A549 (cell line): ENCODE results near the gene OMP. TPM values are rescaled to one million over a fixed set of nuclear protein-coding genes. Genes with fewer than 3 reads are reported as not detected.

Source experiments
- ATAC-seq, 2 experiments: fragments of 200-7000 bp in 1 of 2; fragments of >200 bp in 1 of 2; cut with Nextera tagmentation in 1 of 2; cut with Tn5 transposase in 1 of 2; 3 replicates each; pipeline versions ENCODE4 v1.8.0 to v1.9.1; 2018 to 2020; ENCODE audit warnings: mild to moderate bottlenecking in 1 of 2, moderate library complexity in 1 of 2
- CTCF ChIA-PET: fragments of 300-600 bp; sonication (Branson Sonifier 250); formaldehyde crosslinking; extraction: SDS; loops from one replicate; lab custom pipeline; 2021; ENCODE audit warnings: antibody characterized with exemption, inconsistent platforms; lab: Yijun Ruan, JAX
- POLR2A ChIA-PET: fragments of 350-600 bp; formaldehyde crosslinking; extraction: SDS; loops from one replicate; lab custom pipeline; 2021; ENCODE audit warnings: antibody characterized with exemption, inconsistent platforms; lab: Yijun Ruan, JAX
- DNase-seq, 2 experiments: peaks; one replicate each; pipeline versions ENCODE4 v3.0.0 to v3.0.0-alpha.2; 2011 to 2016; ENCODE audit warnings: low read depth in 1 of 2, low spot score in 1 of 2
- FAIRE-seq: peaks from 2 replicates; lab custom pipeline; 2011; peaks lifted over from hg19 to GRCh38; lab: Jason Lieb, UNC
- H3K27ac ChIP-seq, 2 experiments: fragments of >200 bp; sonication (Bioruptor Twin); formaldehyde crosslinking; 3 replicates each; pipeline ENCODE4 v1.5.1; 2016 to 2017
- H3K4me1 ChIP-seq: fragments of >200 bp; sonication (Bioruptor Twin); formaldehyde crosslinking; 3 replicates; pipeline ENCODE4 v1.6.1; 2016
- H3K4me2 ChIP-seq: fragments of >200 bp; sonication (Bioruptor Twin); formaldehyde crosslinking; 3 replicates; pipeline ENCODE4 v1.6.1; 2016
- H3K4me3 ChIP-seq: fragments of >200 bp; sonication (Bioruptor Twin); formaldehyde crosslinking; 3 replicates; pipeline ENCODE4 v1.5.1; 2016
- H3K9me3 ChIP-seq: fragments of >200 bp; sonication (Bioruptor Twin); formaldehyde crosslinking; 3 replicates; pipeline ENCODE4 v1.6.1; 2016
- CBX2 ChIP-seq: fragments of 200-600 bp; sonication (generic); IDR thresholded peaks from 2 replicates; pipeline ENCODE4 v1.6.1; 2016; ENCODE audit warnings: low read depth, mild to moderate bottlenecking, borderline replicate concordance
- CBX8 ChIP-seq: fragments of 200-600 bp; sonication (generic); IDR thresholded peaks from 2 replicates; pipeline ENCODE4 v1.6.1; 2016
- CTCF ChIP-seq: fragments of >200 bp; sonication (Bioruptor Twin); formaldehyde crosslinking; IDR thresholded peaks from 3 replicates; pipeline ENCODE4 v1.5.1; 2016
- E2F6 ChIP-seq: IDR thresholded peaks from 2 replicates; pipeline ENCODE4 v1.6.1; 2012; ENCODE audit warnings: low read depth, borderline replicate concordance
- EHF ChIP-seq: fragments of 250-450 bp; sonication (Bioruptor Pico); IDR thresholded peaks from 2 replicates; pipeline ENCODE4 v1.5.0; 2020; ENCODE audit warnings: mild to moderate bottlenecking
- ELK1 ChIP-seq: fragments of 150-350 bp; IDR thresholded peaks from 2 replicates; pipeline ENCODE4 v1.6.1; 2014; ENCODE audit warnings: low read depth, mild to moderate bottlenecking, low read length
- FOSL2 ChIP-seq, 2 experiments: fragments of 450-650 bp in 1 of 2; fragments of >200 bp in 1 of 2; sonication (Bioruptor Twin) in 1 of 2; formaldehyde crosslinking; IDR thresholded peaks; 2 replicates each; pipeline versions ENCODE4 v1.5.0 to v1.6.1; 2016 to 2020; ENCODE audit warnings: mild to moderate bottlenecking in 1 of 2, moderate library complexity in 1 of 2
- HOXB5 ChIP-seq: fragments of 250-450 bp; sonication (Bioruptor Pico); IDR thresholded peaks from 2 replicates; pipeline ENCODE4 v1.5.0; 2020; ENCODE audit warnings: mild to moderate bottlenecking, moderate library complexity
- JUNB ChIP-seq: fragments of >200 bp; sonication (Bioruptor Twin); formaldehyde crosslinking; IDR thresholded peaks from 2 replicates; pipeline ENCODE4 v1.6.1; 2016
- MAX ChIP-seq: IDR thresholded peaks from 2 replicates; pipeline ENCODE4 v1.6.1; 2012
- MAZ ChIP-seq: fragments of 150-350 bp; IDR thresholded peaks from 2 replicates; pipeline ENCODE4 v1.6.1; 2014; ENCODE audit warnings: antibody characterized with exemption, low read depth, low read length, borderline replicate concordance
- MYC ChIP-seq: IDR thresholded peaks from 2 replicates; pipeline ENCODE4 v1.6.1; 2012; ENCODE audit warnings: mild to moderate bottlenecking, inconsistent platforms, low read length, improper control_type of control experiment, borderline replicate concordance
- NPAS2 ChIP-seq: fragments of 250-450 bp; sonication (Bioruptor Pico); IDR thresholded peaks from 2 replicates; pipeline ENCODE4 v1.8.0; 2022; ENCODE audit warnings: mild to moderate bottlenecking, moderate library complexity, borderline replicate concordance
- NR3C1 ChIP-seq: fragments of >200 bp; sonication (Bioruptor Twin); formaldehyde crosslinking; IDR thresholded peaks from 3 replicates; pipeline ENCODE4 v1.6.1; 2017
- PBX3 ChIP-seq: IDR thresholded peaks from 2 replicates; pipeline ENCODE4 v1.6.1; 2012
- PHF8 ChIP-seq: fragments of 200-600 bp; sonication (generic); IDR thresholded peaks from 2 replicates; pipeline ENCODE4 v1.6.1; 2016; ENCODE audit warnings: low read depth, mild to moderate bottlenecking, antibody characterized with exemption, moderate library complexity, borderline replicate concordance
- POLR2A ChIP-seq: IDR thresholded peaks from 2 replicates; pipeline ENCODE4 v1.6.1; 2012; ENCODE audit warnings: mild to moderate bottlenecking, low read length
- RAD21 ChIP-seq, 2 experiments: fragments of >200 bp in 1 of 2; sonication (Bioruptor Twin) in 1 of 2; formaldehyde crosslinking in 1 of 2; IDR thresholded peaks in 1 of 2; conservative IDR thresholded peaks in 1 of 2; 2 replicates in 1 of 2; 3 replicates in 1 of 2; pipeline ENCODE4 v1.6.1; 2012 to 2018; ENCODE audit warnings: inconsistent platforms in 1 of 2
- RCOR1 ChIP-seq: fragments of 150-350 bp; IDR thresholded peaks from 2 replicates; pipeline ENCODE4 v1.6.1; 2014; ENCODE audit warnings: antibody characterized with exemption, low read length, low read depth
- REST ChIP-seq: fragments of 200-600 bp; sonication (generic); IDR thresholded peaks from 2 replicates; pipeline ENCODE4 v1.6.1; 2016; ENCODE audit warnings: antibody characterized with exemption, mild to moderate bottlenecking, moderate library complexity
- RNF2 ChIP-seq: fragments of 200-600 bp; sonication (generic); IDR thresholded peaks from 2 replicates; pipeline ENCODE4 v1.6.1; 2016; ENCODE audit warnings: low read depth, mild to moderate bottlenecking, antibody characterized with exemption, moderate library complexity, borderline replicate concordance
- SMC3 ChIP-seq: fragments of >200 bp; sonication (Bioruptor Twin); formaldehyde crosslinking; IDR thresholded peaks from 3 replicates; pipeline ENCODE4 v1.6.1; 2018; ENCODE audit warnings: inconsistent platforms
- SREBF2 ChIP-seq: fragments of 450-650 bp; IDR thresholded peaks from 2 replicates; pipeline ENCODE4 v1.6.1; 2014; ENCODE audit warnings: mild to moderate bottlenecking, moderate library complexity
- TP53 ChIP-seq: fragments of 250-450 bp; sonication (Bioruptor Pico); IDR thresholded peaks from 2 replicates; pipeline ENCODE4 v1.5.0; 2021; ENCODE audit warnings: mild to moderate bottlenecking, moderate library complexity
- WGBS: methylation state at CpG from one replicate; pipeline ENCODE4 v1.1.6; 2017; ENCODE audit errors: missing lambda C conversion rate; 5-methylcytosine and 5-hydroxymethylcytosine counted together
- polyA plus RNA-seq, 4 experiments: library from polyadenylated mRNA; depleted of rRNA in 3 of 4; stranded (reverse); fragments of >200 nt; fragmentation: RNase III in 1 of 4; extraction: RNeasy Plus Mini Kit Qiagen cat#74134 plus additional on column Dnase treatment in 1 of 4; gene quantifications; 2 replicates in 3 of 4; 3 replicates in 1 of 4; pipeline ENCODE4 v1.2.3, GENCODE V29; 2011 to 2017

The OMP gene
- polyA plus RNA-seq, 2 of the 4 experiments (the other 2 are of a cell fraction): not detected

- FAIRE-seq (no peak), DNase-seq (no peak), ATAC-seq (no peak)
- H3K27ac ChIP-seq: no peak overlapping the region
- ChIA-PET CTCF (interaction anchor here (4.5 to 11.6 kb wide), 8 partner anchors 7 to 168 kb away, joined by 25 to 290 read pairs (median 79); partner anchors contain the start of genes CAPN5, MYO7A and OMP), POLR2A (no interaction called here)
- H3K4me1 ChIP-seq: peaks cover 6% of the 10 kb centered on the region; the same call in 1 of the 3 replicates
- H3K4me3 ChIP-seq: no peak overlapping the region
- H3K4me2 ChIP-seq: no peak overlapping the region
- no peaks in the 10 kb centered on the region for H3K9me3 ChIP-seq
- TF ChIP-seq CBX8 (no peak), EHF (CRISPR knock-in tag) (no peak), SREBF2 (no peak), CBX2 (no peak), RCOR1 (no peak), MAZ (no peak), RNF2 (no peak), ELK1 (no peak), PHF8 (no peak), REST (no peak), CTCF (no peak), NPAS2 (CRISPR knock-in tag) (no peak), E2F6 (no peak), JUNB (no peak), NR3C1 (no peak), TP53 (no peak)
- 63% methylated on average over 8 of the region's 11 CpGs for WGBS
Measured at GRCh38 chr11:77088236-77089003, 14.2 kb upstream of the OMP start.

GRCh38 chr11:77089004-77089545, 13.6 kb upstream of the OMP start:
- Histone ChIP-seq H3K9me3 (no peaks in the 10 kb centered on the region), H3K27ac (no peak overlapping the region), H3K4me2 (no peak overlapping the region), H3K4me1 (peaks cover 6% of the 10 kb centered on the region; the same call in 1 of the 3 replicates), H3K4me3 (no peak overlapping the region)
- ChIA-PET CTCF (interaction anchor here (3.6 to 11.6 kb wide), 9 partner anchors 8 to 169 kb away, joined by 25 to 290 read pairs (median 74); partner anchors contain the start of genes CAPN5, MYO7A and OMP), POLR2A (no interaction called here)
- FAIRE-seq: no peak
- no peak for DNase-seq
- ATAC-seq: no peak
- WGBS: 69% methylated on average over 3 of the region's 3 CpGs
- TF ChIP-seq HOXB5 (CRISPR knock-in tag) (no peak), TP53 (no peak), FOSL2 (IDR thresholded peaks at IDR 0.05) (no peak), FOSL2 (CRISPR knock-in tag; IDR thresholded peaks at IDR 0.05) (no peak), E2F6 (no peak), PBX3 (no peak), SMC3 (no peak), MAX (no peak), RAD21 (conservative IDR thresholded peaks at IDR 0.05 in 1 of 2, IDR thresholded peaks at IDR 0.05 in 1 of 2) (no peak), CBX8 (no peak), MYC (no peak), POLR2A (no peak)
